GM18873 (cell line): ENCODE data around the gene CST9L.

Experiments
- ATAC-seq: cut with Tn5 transposase; IDR thresholded peaks from one replicate; pipeline ENCODE4 v1.9.1; 2021; ENCODE audit warnings: mild to moderate bottlenecking, moderate library complexity, moderate number of reproducible peaks; ENCODE audit not compliant: unreplicated experiment, low FRiP score

The CST9L gene

GRCh38 chr20:23548408-23548807 lies 19.9 kb downstream of the CST9L start:
- no peak for ATAC-seq

GRCh38 chr20:23547613-23548012 lies 20.7 kb downstream of the CST9L start:
- no peak for ATAC-seq

GRCh38 chr20:23546435-23547144 lies 21.7 kb downstream of the CST9L start:
- no peak for ATAC-seq

GRCh38 chr20:23544133-23544532 lies 24.2 kb downstream of the CST9L start:
- ATAC-seq, result no peak

- ATAC-seq, result no peak
Observed at GRCh38 chr20:23542801-23543200, 25.5 kb downstream of the CST9L start.

- ATAC-seq, result no peak
Observed at GRCh38 chr20:23541776-23542175, 26.5 kb downstream of the CST9L start.

- no peak for ATAC-seq
Observed at GRCh38 chr20:23541330-23541729, 27.0 kb downstream of the CST9L start.

- ATAC-seq, result no peak
Observed at GRCh38 chr20:23540624-23541023, 27.7 kb downstream of the CST9L start.

- no peak for ATAC-seq
Observed at GRCh38 chr20:23537030-23537429, 31.3 kb downstream of the CST9L start.

- no peak for ATAC-seq
Observed at GRCh38 chr20:23536328-23536974, 31.8 kb downstream of the CST9L start.

- no peak for ATAC-seq
Observed at GRCh38 chr20:23534801-23535593, 33.3 kb downstream of the CST9L start.

GRCh38 chr20:23533161-23533560 lies 35.1 kb downstream of the CST9L start:
- ATAC-seq, result no peak

- no peak for ATAC-seq
Observed at GRCh38 chr20:23532533-23532932, 35.8 kb downstream of the CST9L start.

GRCh38 chr20:23530937-23531567 lies 37.2 kb downstream of the CST9L start:
- no peak for ATAC-seq

GRCh38 chr20:23528867-23529431 lies 39.3 kb downstream of the CST9L start:
- ATAC-seq, result no peak

- no peak for ATAC-seq
Observed at GRCh38 chr20:23526850-23527249, 41.4 kb downstream of the CST9L start.

- ATAC-seq, result no peak
Observed at GRCh38 chr20:23524146-23524545, 44.1 kb downstream of the CST9L start.

GRCh38 chr20:23520185-23520584 lies 48.1 kb downstream of the CST9L start:
- no peak for ATAC-seq

GRCh38 chr20:23519556-23519955 lies 48.7 kb downstream of the CST9L start:
- ATAC-seq, result no peak

GRCh38 chr20:23517719-23518118 lies 50.6 kb downstream of the CST9L start:
- ATAC-seq, result no peak
